Vagina (tissue), 2 donors: ENCODE results near the gene ADARB2. TPM values are rescaled to one million over a fixed set of nuclear protein-coding genes. Genes with fewer than 3 reads are reported as not detected.
"Not testable (repeated sequence)": the region's sequence is repeated elsewhere in the genome, so short reads cannot be mapped to it uniquely, and the experiment has no call there.

Source experiments
- DNase-seq, 2 donors: peaks; one replicate each; pipeline ENCODE4 v3.0.0-alpha.2; 2017; ENCODE audit errors: extremely low spot score in 2 of 2
- H3K27ac ChIP-seq: fragments of 200-600 bp; sonication (generic); one replicate; pipeline ENCODE4 v1.5.1; 2019
- H3K27me3 ChIP-seq: fragments of 200-600 bp; sonication (generic); one replicate; pipeline ENCODE4 v1.5.1; 2019
- H3K36me3 ChIP-seq, 2 donors: fragments of 200-600 bp; sonication (generic); one replicate each; pipeline ENCODE4 v1.5.1; 2017 to 2019
- H3K4me1 ChIP-seq: fragments of 200-600 bp; sonication (generic); one replicate; pipeline ENCODE4 v1.5.1; 2019
- H3K4me3 ChIP-seq, 2 donors: fragments of 200-600 bp; sonication (generic); 1 replicate in 1 of 2; 2 replicates in 1 of 2; pipeline ENCODE4 v1.5.1; 2016 to 2019
- H3K9me3 ChIP-seq: fragments of 200-600 bp; sonication (generic); one replicate; pipeline ENCODE4 v1.5.1; 2019
- CTCF ChIP-seq, 3 experiments: fragments of 450-650 bp in 2 of 3; fragments of 200-600 bp in 1 of 3; sonication (generic) in 1 of 3; IDR thresholded peaks; one replicate each; pipeline ENCODE4 v1.5.1; 2017 to 2019; ENCODE audit warnings: antibody characterized with exemption in 3 of 3, mild to moderate bottlenecking in 2 of 3, moderate library complexity in 2 of 3
- POLR2A ChIP-seq, 2 donors: fragments of 450-650 bp; IDR thresholded peaks; one replicate each; pipeline ENCODE4 v1.6.1; 2017; ENCODE audit warnings: antibody characterized with exemption in 2 of 2, mild to moderate bottlenecking in 2 of 2, moderate library complexity in 2 of 2
- POLR2AphosphoS5 ChIP-seq, 2 donors: sonication (generic); formaldehyde crosslinking; IDR thresholded peaks; one replicate each; pipeline ENCODE4 v1.9.0; 2017; ENCODE audit warnings: antibody characterized with exemption in 2 of 2, mild to moderate bottlenecking in 2 of 2, low read depth in 1 of 2; ENCODE audit not compliant: insufficient read depth in 1 of 2
- intact Hi-C: fragments of 100-400 bp; cut with DNase I; formaldehyde crosslinking; loops from one replicate; pipeline ENCODE4 v1.15.1; 2023
- total RNA-seq: library from RNA; depleted of rRNA; stranded (reverse); fragments of >200 nt; gene quantifications from one replicate; pipeline ENCODE4 v1.2.3, GENCODE V29; 2016

The ADARB2 gene
- total RNA-seq, 1 donor from 2014 or later = 3.4 TPM

- no peaks in the 10 kb centered on the region for H3K9me3 ChIP-seq
- intact Hi-C loops = no loop called here
- no peaks in the 10 kb centered on the region for H3K4me1 ChIP-seq
- no peak for DNase-seq
- TF ChIP-seq POLR2AphosphoS5 (IDR thresholded peaks at IDR 0.05; ENCODE audit: insufficient read depth in 1 of 2, low read depth in 1 of 2) (no peak), CTCF (IDR thresholded peaks at IDR 0.05) (no peak), POLR2A (IDR thresholded peaks at IDR 0.05) (no peak)
- H3K27ac ChIP-seq = no peak overlapping the region
- H3K27me3 ChIP-seq = no peaks in the 10 kb centered on the region
- no peak overlapping the region for H3K4me3 ChIP-seq
- H3K36me3 ChIP-seq = no peaks in the 10 kb centered on the region
Measured at GRCh38 chr10:1163831-1164230, 573.5 kb downstream of the ADARB2 start.

GRCh38 chr10:1163204-1163660 is 574.1 kb downstream of the ADARB2 start:
- peak in 1 of 2 donors; percentile 72 for DNase-seq
- TF ChIP-seq CTCF (IDR thresholded peaks at IDR 0.05) (no peak), POLR2AphosphoS5 (IDR thresholded peaks at IDR 0.05; ENCODE audit: insufficient read depth in 1 of 2, low read depth in 1 of 2) (no peak), POLR2A (IDR thresholded peaks at IDR 0.05) (no peak)
- no peaks in the 10 kb centered on the region for H3K9me3 ChIP-seq
- no peaks in the 10 kb centered on the region for H3K4me1 ChIP-seq
- no peak overlapping the region for H3K4me3 ChIP-seq
- no peaks in the 10 kb centered on the region for H3K36me3 ChIP-seq
- no peak overlapping the region for H3K27ac ChIP-seq
- no peaks in the 10 kb centered on the region for H3K27me3 ChIP-seq
- intact Hi-C loops = no loop called here

- peak in 1 of 2 donors; percentile 64 for DNase-seq
- intact Hi-C loops = no loop called here
Measured at GRCh38 chr10:1162481-1163203, 574.7 kb downstream of the ADARB2 start.

DNA sequence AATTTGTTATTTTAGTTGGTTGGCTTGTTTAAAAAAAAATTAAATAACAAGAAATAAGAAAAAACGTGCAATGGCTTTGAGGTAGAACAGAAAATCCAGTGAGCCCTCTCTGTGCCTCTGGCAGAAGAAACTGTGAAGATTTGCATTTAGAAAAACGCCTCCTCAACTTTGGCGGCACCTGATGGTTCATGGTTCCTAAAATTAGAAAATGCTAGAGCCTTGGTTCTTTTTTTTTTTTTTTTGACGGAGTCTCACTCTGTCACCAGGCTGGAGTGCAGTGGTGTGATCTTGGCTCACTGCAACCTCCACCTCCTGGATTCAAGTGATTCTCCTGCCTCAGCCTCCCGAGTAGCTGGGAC is 576.0 kb downstream of the ADARB2 start:
- DNase-seq, H3K4me3 ChIP-seq, intact Hi-C loops, H3K36me3 ChIP-seq, H3K9me3 ChIP-seq, H3K4me1 ChIP-seq, H3K27ac ChIP-seq, H3K27me3 ChIP-seq: not testable (repeated sequence)

More at GRCh38 chr10:1162481-1163203, 574.7 kb downstream of the ADARB2 start:
- no peaks in the 10 kb centered on the region for H3K9me3 ChIP-seq
- no peaks in the 10 kb centered on the region for H3K27me3 ChIP-seq
- H3K4me3 ChIP-seq = no peak overlapping the region
- H3K4me1 ChIP-seq = no peaks in the 10 kb centered on the region
- H3K27ac ChIP-seq = no peak overlapping the region
- no peaks in the 10 kb centered on the region for H3K36me3 ChIP-seq
- TF ChIP-seq POLR2AphosphoS5 (IDR thresholded peaks at IDR 0.05; ENCODE audit: insufficient read depth in 1 of 2, low read depth in 1 of 2) (no peak), POLR2A (IDR thresholded peaks at IDR 0.05) (no peak), CTCF (IDR thresholded peaks at IDR 0.05) (no peak)

DNA sequence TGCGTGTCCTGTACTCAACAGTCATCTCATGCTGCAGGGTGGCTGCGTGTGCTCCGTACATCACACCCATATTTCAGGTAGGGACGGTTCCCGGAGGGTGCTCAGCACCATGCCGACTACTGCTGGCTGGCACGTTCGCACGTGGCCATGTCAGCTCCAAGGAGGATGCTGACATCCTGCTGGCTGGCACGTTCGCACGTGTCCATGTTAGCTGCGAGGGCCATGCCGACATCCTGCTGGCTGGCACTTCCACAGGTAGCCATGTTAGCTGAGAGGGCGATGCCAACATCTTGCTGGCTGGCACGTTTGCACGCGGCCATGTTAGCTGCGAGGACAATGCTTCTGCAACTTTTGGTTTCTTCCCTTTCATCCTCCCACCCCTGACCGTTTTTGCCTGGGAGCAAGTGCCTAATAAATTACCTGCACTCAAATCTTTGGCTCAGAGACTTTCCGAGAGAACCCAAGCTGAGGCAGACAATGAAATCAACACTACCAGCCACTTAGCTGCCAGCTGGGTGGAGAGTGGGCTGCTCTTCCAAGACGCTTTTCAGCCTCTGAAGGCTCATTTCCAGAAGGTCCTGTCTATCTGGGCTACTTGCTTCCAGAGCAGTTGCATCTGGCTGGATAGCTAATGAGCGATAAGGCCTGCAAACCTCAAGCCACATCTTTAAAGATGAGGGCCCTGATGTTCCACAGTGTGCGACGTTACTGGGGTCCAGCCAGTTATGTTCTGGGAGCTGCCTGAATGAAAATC is 576.6 kb downstream of the ADARB2 start:
- no peaks in the 10 kb centered on the region for H3K27me3 ChIP-seq
- H3K4me3 ChIP-seq = no peak overlapping the region
- no peak for TF ChIP-seq POLR2A (IDR thresholded peaks at IDR 0.05)
- TF ChIP-seq POLR2AphosphoS5 (IDR thresholded peaks at IDR 0.05; ENCODE audit: insufficient read depth in 1 of 2, low read depth in 1 of 2) = no peak
- no peak for TF ChIP-seq CTCF (IDR thresholded peaks at IDR 0.05)
- H3K36me3 ChIP-seq = no peaks in the 10 kb centered on the region
- H3K4me1 ChIP-seq = no peaks in the 10 kb centered on the region
- intact Hi-C loops = no loop called here
- H3K9me3 ChIP-seq = no peaks in the 10 kb centered on the region
- peak; percentile 54 to 55 for DNase-seq
- no peak overlapping the region for H3K27ac ChIP-seq
